Occipital lobe (tissue), 2 donors: ENCODE results near the gene GLYAT. TPM values are rescaled to one million over a fixed set of nuclear protein-coding genes. Genes with fewer than 3 reads are reported as not detected.

ENCODE experiments used
- DNase-seq: peaks from one replicate; lab custom pipeline; 2025; lab: John Stamatoyannopoulos, UW
- total RNA-seq: library from RNA; depleted of rRNA; stranded (reverse); fragments of >200 nt; gene quantifications from one replicate; pipeline ENCODE4 v1.2.3, GENCODE V29; 2014

The GLYAT gene, protein sequence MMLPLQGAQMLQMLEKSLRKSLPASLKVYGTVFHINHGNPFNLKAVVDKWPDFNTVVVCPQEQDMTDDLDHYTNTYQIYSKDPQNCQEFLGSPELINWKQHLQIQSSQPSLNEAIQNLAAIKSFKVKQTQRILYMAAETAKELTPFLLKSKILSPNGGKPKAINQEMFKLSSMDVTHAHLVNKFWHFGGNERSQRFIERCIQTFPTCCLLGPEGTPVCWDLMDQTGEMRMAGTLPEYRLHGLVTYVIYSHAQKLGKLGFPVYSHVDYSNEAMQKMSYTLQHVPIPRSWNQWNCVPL
- total RNA-seq = 0.31 TPM

DNA sequence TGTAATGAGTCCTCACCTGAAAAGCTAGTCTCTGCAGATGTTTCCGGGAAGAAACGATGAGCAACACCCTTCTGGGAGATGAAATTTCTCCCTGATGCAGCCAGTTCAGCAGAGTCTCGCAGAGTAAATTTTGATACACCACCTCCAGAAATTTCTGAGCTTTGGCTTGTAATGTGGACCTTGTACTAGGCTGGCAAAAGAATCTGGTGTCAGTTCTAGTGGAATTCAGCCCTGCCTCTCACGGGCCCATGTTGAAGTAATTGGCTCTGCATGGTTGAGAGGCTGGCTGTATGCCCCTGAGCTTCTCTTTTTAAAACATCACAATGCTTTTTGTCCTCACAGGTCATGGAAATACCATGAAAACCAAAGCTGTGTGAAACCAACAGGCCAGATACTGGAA is at the start of gene GLYAT:
TSS of gene GLYAT (minus strand) at position 125 of the 400 bp plus-strand sequence. CDS start 7,447 bp downstream, outside the sequence.
- DNase-seq = no peak

DNA sequence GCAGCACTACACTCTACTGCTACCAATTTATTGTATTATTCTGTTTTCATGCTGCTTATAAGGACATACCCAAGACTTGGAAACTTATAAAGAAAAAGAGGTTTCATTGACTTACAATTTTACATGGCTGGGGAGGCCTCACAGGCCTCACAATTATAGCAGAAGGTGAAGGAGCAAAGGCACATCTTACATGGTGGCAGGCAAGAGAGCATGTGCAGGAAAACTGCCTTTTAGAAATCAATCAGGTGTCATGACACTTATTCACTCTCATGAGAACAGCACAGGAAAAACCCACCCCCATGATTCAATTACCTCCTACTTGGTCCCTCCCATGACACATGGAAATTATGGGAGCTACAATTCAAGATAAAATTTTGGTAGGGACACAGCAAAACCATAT is 49.6 kb upstream of the GLYAT start:
- DNase-seq = no peak

DNA sequence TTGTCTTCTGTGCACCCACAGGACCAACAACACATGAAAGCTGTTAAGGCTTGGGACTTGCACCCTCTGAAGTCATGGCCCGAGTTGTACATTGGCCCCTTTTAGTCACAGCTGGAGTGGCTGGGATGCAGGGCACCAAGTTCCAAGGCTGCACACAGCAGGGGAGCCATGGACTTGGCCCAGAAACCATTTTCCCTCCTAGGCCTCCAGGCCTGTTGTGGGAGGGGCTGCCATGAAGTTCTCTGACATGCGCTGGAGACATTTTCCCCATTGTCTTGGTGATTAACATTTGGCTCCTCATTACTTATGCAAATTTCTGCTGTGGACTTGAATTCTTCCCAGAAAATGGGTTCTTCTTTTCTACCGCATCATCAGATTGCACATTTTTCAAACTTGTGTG is 48.8 kb upstream of the GLYAT start:
- no peak for DNase-seq

DNA sequence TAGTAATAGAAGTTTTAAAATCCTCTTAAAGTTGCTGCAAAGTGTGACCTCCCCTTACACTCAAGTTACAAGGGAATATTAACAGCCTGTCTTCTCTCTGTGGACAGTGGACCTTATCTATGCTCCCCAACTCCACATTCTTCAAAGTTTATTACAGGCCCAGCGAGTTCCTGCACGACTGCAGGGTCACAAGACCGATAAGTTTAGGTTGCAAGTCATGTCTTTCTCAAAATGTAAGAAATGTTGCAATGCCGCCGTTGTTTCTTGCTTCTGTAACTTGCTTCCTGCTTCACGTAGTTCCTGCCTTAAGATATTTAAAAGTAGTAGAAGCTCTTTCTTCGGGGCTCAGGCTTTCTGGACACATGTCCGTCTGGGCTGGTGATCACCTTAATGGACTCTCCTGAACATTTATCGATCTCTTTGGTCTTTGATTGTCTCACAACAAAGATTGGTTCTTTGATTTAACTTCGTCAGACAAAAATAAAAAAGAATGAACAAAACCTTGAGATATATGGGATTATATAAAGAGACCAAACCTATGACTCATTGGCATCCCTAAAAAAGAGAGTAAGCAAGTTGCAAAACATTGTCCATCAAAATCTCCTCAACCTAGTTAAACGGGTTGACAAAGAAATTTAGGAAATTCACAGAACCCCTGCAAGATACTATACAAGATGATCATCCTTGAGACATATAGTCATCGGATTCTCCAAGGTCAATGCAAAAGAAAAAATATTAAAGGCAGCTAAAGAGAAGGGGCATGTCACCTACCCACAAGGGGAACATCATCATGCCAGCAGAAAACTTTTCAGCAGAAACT is 45.4 kb upstream of the GLYAT start:
- no peak for DNase-seq

DNA sequence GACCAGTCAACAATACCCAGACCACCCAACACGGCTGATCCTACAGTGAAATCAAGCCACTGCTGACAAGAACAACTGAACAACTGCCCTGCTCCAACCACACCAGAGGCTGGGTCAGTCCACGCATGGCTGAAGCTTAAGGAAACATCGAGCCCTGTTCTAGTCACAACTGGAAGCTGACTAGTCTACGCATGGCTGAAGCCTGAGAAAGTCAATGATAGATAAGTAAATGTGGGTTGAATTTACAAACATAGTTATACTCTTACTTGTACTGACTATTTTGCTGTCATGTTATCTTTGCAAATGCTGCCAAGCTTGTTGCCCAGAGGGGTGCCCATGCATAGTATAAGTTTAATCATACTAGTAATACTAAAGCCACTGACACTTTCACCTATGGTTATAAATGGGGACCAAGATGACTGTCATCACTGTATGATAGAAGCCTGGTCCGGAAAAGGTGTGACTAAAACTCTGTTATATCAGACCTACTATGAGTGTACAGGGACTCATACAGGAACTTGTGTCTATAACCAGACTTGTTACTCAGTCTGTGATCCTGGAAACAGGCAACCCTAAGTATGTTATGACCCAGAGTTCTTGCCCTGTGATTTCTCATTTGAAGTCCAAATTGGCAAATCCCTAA is 43.4 kb upstream of the GLYAT start:
- no peak for DNase-seq

DNA sequence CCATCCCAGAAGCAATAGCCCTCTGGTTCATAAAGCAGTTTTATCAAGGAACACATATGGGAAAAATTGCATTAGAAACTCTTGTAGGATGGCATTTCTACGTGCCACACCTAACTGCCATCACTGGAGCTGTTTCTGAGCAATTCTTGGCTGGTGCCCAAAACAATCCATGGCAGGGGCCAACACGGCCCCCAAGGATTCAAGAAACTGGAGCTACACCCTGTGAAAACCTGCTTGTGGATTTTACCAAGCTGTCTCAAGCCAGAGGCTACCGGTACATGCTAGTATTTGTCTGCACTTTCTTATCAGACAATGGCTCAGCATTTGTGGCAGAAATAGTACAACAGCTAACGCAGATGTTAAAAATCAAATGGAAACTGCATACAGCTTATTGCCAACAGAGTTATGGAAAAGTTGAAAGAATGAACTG is 42.4 kb upstream of the GLYAT start:
- DNase-seq = no peak

DNA sequence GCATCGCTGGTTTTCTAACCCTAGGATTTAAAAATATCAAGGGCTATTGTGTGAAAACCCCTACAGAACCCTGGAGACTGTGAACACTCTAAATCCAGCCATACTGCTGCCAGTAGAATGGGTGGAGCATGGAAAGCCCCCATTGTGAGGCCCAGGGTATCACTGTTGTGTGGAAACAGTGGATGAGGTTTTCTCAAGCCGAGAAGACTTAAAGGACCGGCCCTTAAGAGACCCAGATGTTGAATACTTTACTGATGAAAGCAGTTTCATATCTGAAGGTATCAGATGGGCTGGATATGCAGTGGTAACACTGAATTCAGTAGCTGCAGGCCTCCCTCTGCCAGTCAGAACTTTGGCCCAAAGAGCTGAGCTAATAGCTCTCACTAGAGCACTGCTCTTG is 41.6 kb upstream of the GLYAT start:
- DNase-seq = no peak

DNA sequence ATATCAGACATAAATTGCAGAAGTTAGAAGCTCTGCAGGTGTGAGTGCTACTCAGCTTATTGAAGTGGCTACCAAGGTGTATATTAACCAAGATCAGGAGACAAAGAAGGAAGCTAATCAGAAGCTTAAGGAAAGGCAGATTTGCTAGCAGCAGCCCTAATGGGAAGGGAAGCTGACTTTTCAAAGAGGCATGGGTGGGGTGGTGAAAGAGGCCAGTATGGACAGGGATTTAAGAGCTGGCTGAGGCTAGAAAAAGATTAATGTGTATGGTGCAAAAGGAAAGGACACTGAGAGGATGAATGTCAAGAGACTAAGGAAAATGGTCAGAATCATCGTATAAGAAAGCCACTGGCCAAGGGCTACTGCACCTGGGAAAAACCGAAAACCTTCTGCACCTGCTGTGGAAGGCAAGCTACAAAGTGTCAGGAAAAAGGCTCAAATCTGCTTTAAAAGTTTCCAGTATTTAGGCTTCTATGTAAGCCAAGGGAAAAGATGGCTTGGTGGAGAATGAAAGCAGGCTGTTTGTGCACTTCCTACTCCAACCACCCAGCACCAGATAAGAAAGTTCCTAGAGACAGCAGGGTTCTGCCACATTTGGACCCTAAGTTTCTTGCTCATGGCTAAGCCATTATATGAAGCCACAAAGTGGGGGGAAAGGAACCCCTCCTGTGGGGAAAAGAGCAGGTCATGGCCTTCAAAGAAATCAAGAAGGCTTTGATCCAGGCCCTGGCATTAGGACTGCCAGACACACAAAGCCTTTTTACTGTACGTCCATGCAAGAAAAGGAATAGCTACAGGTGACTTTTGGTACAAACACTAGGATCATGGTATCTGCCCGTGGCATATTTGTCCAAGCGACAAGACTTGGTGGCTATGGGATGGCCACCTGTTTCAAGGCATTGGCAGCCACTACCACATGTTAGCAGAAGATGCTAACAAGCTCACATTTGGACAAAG is 40.9 kb upstream of the GLYAT start:
- no peak for DNase-seq

DNA sequence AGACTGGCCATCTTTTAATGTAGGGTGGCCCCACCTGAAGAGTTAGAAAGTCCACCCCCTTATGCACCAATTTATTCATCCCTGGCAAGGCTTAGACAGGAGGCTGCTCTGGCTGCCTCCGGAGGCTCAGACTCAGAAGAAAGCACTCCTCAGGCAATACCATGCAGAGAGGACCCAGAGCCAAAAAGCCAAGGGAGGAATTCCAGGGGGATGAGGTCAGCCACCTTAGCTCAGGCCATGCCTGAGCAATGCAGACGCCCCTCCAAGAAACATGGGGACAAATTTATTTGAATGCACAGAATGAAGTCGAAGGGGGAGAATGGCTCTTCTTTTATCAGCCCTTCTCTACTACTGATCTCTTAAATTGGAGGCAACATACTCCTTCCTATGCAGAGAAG is 39.7 kb upstream of the GLYAT start:
- no peak for DNase-seq

DNA sequence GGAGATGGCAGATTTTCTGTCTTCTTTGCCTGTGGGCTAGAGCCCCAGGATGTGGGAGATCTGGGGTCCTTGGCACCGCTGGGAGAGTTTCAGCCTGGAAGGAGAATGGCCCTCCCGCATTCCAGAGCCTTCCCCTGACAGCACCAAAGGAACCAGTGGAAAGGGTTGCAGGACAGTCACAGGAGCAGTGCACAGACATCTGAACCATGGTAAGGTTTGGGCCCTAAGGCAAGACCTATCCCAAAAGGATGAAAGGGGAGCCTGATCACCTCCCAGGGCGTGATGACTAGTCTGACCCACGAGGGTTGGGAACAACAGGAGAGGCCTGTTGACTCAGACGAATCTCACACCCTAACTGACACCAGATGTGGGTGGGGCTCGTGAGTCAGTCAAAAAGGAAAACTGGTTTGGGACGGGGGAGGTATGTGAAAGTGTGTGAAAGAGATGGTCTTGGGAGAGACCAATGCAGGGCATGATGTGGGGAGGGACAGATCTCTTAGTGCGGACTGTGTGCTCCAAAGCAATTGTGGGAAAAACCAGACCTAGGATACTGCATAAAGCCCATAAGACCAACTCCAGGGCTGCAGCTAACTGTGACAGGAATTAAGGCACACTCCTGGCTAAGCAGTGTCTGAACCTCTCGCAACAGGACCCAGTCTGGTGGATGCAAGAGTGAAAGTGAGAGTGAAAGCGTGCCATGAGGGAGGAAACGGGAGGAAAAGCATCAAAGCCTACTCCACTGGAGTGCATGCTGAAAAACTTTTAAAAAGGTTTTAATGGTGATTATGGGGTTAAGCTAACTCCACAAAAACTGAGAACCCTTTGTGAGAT is 39.1 kb upstream of the GLYAT start:
- DNase-seq = no peak

DNA sequence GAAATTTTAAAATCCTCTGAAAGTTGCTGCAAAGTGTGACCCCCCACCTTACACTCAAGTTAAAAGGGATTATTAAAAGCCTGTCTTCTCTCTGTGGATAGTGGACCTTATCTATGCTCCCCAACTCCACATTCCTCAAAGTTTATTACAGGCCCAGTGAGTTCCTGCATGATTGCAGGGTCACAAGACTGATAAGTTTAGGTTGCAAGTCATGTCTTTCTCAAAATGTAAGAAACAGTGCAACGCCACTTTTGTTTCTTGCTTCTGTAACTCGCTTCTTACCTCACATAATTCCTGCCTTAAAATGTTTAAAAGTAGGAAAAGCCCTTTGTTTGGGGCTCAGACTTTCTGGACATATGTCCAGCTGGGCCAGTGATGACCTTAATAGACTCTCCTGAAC is 38.4 kb upstream of the GLYAT start:
- DNase-seq = no peak

DNA sequence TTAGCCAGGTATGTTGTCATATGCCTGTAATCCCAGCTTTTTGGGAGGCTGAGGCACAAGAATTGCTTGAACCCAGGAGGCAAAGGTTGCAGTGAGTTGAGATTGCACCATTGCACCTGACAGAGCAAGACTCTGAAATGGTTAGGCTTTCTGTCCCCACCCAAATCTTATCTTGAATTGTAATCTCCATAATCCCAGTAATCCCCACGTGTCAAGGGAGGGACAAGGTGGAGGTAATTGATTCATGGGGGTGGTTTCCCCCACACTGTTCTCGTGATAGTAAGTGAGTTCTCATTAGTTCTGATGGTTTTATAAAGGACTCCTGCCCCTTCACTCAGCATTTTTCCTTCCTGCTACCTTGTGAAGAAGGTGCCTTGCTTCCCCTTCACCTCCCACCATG is 37.6 kb upstream of the GLYAT start:
- no peak for DNase-seq

DNA sequence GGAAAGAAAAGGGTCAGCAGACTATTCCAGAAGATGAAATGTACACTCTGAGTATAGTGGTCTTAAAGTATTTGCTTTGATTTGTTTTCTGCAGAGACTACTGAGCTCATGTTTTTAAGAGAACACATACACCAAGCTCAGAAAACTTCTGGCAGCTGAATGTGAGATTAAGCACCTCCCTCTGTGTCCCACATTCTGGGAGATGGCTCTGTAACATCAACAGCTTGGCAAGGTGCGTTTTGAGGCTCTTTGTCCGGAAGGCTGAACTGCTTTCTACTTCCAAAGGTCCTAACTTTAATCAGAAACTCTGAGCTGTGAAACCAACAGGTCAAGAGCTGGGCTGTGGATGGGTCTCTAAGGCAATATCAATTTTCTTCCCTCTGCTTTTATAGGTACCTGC is 36.4 kb upstream of the GLYAT start:
- no peak for DNase-seq

DNA sequence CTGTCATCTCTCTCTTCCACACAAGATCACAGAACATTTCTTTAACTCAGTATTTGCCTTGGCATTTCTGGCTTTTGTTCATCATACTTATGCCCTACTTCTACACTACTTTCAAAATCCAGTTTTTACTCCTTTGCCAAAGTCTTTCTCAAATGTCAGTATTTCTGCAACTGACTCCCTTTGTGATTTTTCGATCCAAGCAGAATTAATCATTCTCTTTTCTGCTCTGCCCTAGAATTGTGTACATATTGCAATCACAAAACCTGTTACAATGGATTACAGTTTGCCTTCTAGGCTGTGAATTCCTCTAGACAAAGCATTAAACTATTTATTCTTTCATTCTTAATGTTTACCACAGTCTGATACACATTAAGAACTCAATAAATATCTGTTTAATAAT is 33.3 kb upstream of the GLYAT start:
- DNase-seq = no peak

DNA sequence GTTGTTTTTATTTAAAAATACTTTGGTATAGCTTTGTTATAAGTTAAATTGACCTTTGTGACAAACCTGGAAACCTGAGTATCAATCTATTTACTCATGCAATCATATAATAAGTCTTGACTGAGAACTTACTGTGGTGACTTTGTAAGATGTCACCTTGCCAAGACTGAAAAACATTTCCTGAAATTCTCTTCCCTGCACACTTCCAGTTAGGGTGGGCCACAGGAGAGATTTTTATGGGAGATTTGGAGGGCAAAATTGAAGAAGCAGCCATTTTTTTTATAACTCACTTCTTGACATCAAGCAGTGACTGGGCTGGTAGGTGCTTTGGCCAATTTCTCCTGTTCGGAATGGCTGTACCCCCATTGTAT is 31.4 kb upstream of the GLYAT start:
- DNase-seq = no peak

DNA sequence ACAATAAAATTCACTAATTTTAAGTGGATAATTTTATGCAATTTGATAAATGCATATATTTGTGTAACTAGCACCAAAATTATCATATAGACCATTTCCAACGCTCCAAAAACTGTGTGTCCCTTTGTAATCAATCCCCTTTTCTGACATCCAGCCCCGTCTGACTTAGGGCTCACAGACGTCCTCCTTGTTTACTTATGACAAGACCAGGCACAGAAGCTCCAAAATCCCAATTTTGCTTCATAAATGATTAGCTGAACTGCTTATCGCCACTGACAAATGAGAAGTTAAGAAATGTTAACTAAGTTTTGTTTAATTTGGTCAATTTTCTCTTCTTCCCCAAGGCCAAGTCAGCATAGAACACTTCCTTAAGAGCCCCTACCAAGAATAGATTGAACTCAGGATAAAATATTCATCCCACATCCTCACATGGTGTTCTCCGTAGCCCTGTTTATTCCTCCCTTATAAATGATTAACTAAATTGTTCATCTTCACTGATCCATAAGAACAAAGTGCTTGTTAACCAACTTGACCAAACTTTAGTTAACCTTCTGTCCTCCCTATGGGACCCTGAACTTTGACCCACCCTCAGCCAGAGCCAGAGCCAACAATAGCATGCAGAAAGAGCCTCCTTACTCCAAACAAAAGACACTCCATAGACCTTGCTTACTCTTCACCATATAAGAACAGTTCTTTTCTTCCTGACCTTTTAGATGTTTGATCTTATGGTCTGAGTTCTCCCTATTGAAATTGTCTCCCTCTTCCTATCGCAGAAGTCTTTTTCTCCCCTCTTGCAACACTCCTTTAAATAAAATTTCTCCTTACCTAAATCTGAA is 30.8 kb upstream of the GLYAT start:
- DNase-seq = no peak

DNA sequence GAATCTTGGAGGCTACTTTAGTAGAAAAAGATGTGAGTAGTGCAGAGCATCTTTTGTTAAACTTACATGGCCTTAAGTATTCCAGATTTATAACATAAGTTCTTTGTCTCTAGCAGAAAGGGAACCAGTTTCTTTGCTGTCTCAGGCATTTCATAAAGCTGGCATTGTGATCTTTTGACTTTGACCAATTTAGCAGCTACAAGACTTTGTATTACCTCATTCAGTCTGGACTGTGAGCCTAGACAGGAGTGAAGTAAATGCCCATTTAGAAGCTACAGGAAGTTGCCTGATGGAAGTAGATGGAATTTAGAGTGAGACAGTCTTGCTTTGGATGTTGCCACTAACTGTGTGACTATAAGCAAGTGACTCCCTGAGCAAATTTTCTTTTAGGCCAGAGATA is 25.7 kb upstream of the GLYAT start:
- DNase-seq = no peak

DNA sequence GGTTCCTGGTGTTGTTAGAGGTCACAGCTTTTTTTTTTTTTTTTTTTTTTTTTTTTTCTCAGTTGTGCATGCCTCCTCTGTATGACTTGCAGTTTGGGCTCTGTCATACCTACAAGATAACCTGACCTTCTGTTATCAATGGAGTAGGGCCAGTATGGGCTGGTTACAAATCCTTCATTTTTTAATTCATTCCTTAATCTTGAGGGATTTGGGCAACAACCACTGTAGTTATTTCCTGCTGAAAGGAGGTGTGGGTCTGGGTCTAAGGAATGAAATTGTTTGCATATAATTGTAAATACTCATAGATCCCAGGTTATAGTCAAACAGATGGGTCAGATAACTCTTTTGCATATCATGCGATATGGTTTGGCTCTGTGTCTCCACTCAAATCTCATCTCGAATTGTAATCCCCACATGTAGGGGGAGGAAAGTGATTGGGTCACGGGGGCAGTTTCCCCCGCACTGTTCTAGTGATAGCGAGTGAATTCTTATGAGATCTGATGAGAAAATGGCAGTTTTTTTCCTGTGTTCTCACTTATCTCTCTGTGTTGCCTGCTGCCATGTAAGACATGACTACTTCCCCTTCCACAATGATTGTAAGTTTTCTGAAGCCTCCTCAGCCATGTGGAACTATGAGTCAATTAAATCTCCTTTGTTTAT is 14.1 kb upstream of the GLYAT start:
- no peak for DNase-seq
